Right atrium auricular region (tissue), 2 donors: ENCODE results near the gene OR10AD1. TPM values are rescaled to one million over a fixed set of nuclear protein-coding genes. Genes with fewer than 3 reads are reported as not detected.

ENCODE experiments used
- DNase-seq: peaks from one replicate; pipeline ENCODE4 v3.0.0-alpha.2; 2019; ENCODE audit warnings: low spot score
- H3K27ac ChIP-seq, 2 donors: fragments of 200-600 bp; sonication (generic); 1 replicate in 1 of 2; 2 replicates in 1 of 2; pipeline ENCODE4 v1.5.1; 2016 to 2019
- H3K27me3 ChIP-seq, 2 donors: fragments of 200-600 bp; sonication (generic); one replicate each; pipeline versions ENCODE4 v1.5.1 to v1.6.0; 2017 to 2019
- H3K36me3 ChIP-seq: fragments of 200-600 bp; sonication (generic); one replicate; pipeline ENCODE4 v1.5.1; 2016
- H3K4me1 ChIP-seq, 2 donors: fragments of 200-600 bp; sonication (generic); one replicate each; pipeline versions ENCODE4 v1.5.1 to v1.6.0; 2017 to 2019
- H3K4me3 ChIP-seq, 2 donors: fragments of 200-600 bp; sonication (generic); 1 replicate in 1 of 2; 2 replicates in 1 of 2; pipeline ENCODE4 v1.5.1; 2017 to 2019; ENCODE audit warnings: mild to moderate bottlenecking in 1 of 2, moderate library complexity in 1 of 2
- H3K9me3 ChIP-seq, 2 donors: fragments of 200-600 bp; sonication (generic); one replicate each; pipeline ENCODE4 v1.5.1; 2019
- CTCF ChIP-seq, 2 donors: fragments of 200-600 bp; sonication (generic); IDR thresholded peaks; one replicate each; pipeline ENCODE4 v1.5.1; 2019; ENCODE audit warnings: antibody characterized with exemption in 2 of 2
- total RNA-seq, 2 donors: library from RNA; depleted of rRNA; stranded (reverse); fragments of >200 nt; gene quantifications; one replicate each; pipeline ENCODE4 v1.1.0, GENCODE V29; 2016

OR10AD1 gene
- total RNA-seq, 2 donors from 2014 or later = not detected

- TF ChIP-seq CTCF (IDR thresholded peaks at IDR 0.05) = no peak
- Histone ChIP-seq H3K27ac (no peak overlapping the region), H3K4me3 (no peak overlapping the region), H3K9me3 (no peaks in the 10 kb centered on the region), H3K36me3 (no peaks in the 10 kb centered on the region), H3K4me1 (peaks cover 0 to 8% of the 10 kb centered on the region in 2 donors), H3K27me3 (no peaks in the 10 kb centered on the region)
- DNase-seq = no peak
Measured at GRCh38 chr12:48177982-48178381, 25.1 kb downstream of the OR10AD1 start.

GRCh38 chr12:48176417-48176751, 26.7 kb downstream of the OR10AD1 start:
- H3K27me3 ChIP-seq = no peaks in the 10 kb centered on the region
- no peak for DNase-seq
- H3K4me3 ChIP-seq = no peak overlapping the region
- H3K9me3 ChIP-seq = no peaks in the 10 kb centered on the region
- no peak overlapping the region for H3K27ac ChIP-seq
- no peaks in the 10 kb centered on the region for H3K4me1 ChIP-seq
- TF ChIP-seq CTCF (IDR thresholded peaks at IDR 0.05) = no peak
- H3K36me3 ChIP-seq = no peaks in the 10 kb centered on the region

GRCh38 chr12:48175613-48176416, 27.3 kb downstream of the OR10AD1 start:
- Histone ChIP-seq H3K27me3 (no peaks in the 10 kb centered on the region), H3K4me1 (no peaks in the 10 kb centered on the region), H3K36me3 (no peaks in the 10 kb centered on the region), H3K27ac (no peak overlapping the region), H3K9me3 (no peaks in the 10 kb centered on the region), H3K4me3 (no peak overlapping the region)
- TF ChIP-seq CTCF (IDR thresholded peaks at IDR 0.05) = no peak
- DNase-seq = no peak

GRCh38 chr12:48169011-48169410, 34.1 kb downstream of the OR10AD1 start:
- no peak overlapping the region for H3K4me3 ChIP-seq
- H3K27me3 ChIP-seq = no peaks in the 10 kb centered on the region
- H3K36me3 ChIP-seq = no peaks in the 10 kb centered on the region
- no peak overlapping the region for H3K27ac ChIP-seq
- DNase-seq = no peak
- no peaks in the 10 kb centered on the region for H3K9me3 ChIP-seq
- no peaks in the 10 kb centered on the region for H3K4me1 ChIP-seq
- TF ChIP-seq CTCF (IDR thresholded peaks at IDR 0.05) = no peak

- Histone ChIP-seq H3K27me3 (no peaks in the 10 kb centered on the region), H3K9me3 (no peaks in the 10 kb centered on the region), H3K4me3 (no peak overlapping the region), H3K27ac (no peak overlapping the region), H3K4me1 (no peaks in the 10 kb centered on the region), H3K36me3 (no peaks in the 10 kb centered on the region)
- DNase-seq = no peak
- TF ChIP-seq CTCF (IDR thresholded peaks at IDR 0.05) = peak; percentile 83 to 89
Measured at GRCh38 chr12:48165089-48165981, 37.8 kb downstream of the OR10AD1 start.
